MG63 (cell line): ENCODE measurements around the gene PANK4. TPM values are rescaled to one million over a fixed set of nuclear protein-coding genes. Genes with fewer than 3 reads are reported as not detected.

ENCODE experiments used
- DNase-seq: peaks from one replicate; pipeline ENCODE4 v3.0.0-alpha.2; 2020
- H3K27me3 ChIP-seq: fragments of 250-450 bp; sonication (Bioruptor Pico); 2 replicates; pipeline ENCODE4 v1.5.1; 2020; ENCODE audit warnings: mild to moderate bottlenecking, moderate library complexity
- H3K36me3 ChIP-seq: fragments of 250-450 bp; sonication (Bioruptor Pico); 2 replicates; pipeline ENCODE4 v1.5.1; 2020; ENCODE audit warnings: mild to moderate bottlenecking, moderate library complexity
- H3K4me3 ChIP-seq: fragments of 250-450 bp; sonication (Bioruptor Pico); 2 replicates; pipeline ENCODE4 v1.5.1; 2020; ENCODE audit warnings: mild to moderate bottlenecking, moderate library complexity
- H3K9me3 ChIP-seq: fragments of 250-450 bp; sonication (Bioruptor Pico); 2 replicates; pipeline ENCODE4 v1.5.1; 2020; ENCODE audit warnings: mild to moderate bottlenecking, moderate library complexity
- total RNA-seq: library from RNA; depleted of rRNA; stranded (reverse); fragments of >200 nt; shearing (Covaris generic); gene quantifications from 2 replicates; pipeline ENCODE4 v1.2.3, GENCODE V29; 2014; ENCODE audit warnings: low replicate concordance

Gene PANK4
- total RNA-seq, 1 experiment from 2014 or later: 17.3 TPM

DNA sequence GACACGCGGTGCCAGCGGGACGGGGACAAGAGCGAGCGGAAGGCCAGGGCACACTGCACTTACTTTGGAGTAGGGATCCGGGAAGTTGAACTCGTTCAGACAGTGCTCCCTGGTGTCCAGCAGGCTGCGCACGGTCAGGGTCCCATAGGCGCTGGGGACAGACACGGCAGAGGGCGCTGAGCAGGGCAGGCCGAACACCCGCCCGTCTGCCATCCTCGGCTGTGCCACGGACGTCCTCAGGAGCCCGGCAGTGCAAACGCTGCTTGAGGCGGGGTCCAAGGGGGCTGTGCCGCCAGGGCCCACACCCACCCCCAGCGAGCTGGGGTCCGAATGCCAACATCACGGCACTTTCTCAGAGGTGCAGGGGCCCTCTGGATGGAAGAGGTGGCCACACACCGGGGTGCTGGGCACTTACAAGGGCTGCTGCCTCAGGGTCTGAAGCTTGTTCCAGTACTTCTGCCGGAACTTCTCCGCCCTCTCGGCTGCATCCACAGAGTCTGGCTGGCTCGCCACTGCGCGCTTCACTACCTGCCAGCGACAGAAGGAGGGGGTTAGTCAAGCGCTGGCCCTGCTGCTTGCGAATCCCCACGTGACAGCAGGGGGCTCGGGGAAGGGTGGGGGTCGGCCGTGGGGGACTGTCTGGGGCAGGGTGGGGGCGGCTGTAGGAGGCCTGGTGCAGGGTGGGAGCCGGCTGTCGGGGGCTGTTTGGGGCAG lies 12.3 kb downstream of the PANK4 start:
- no peaks in the 10 kb centered on the region for H3K27me3 ChIP-seq
- H3K4me3 ChIP-seq: no peak overlapping the region
- H3K9me3 ChIP-seq: no peaks in the 10 kb centered on the region
- no peak for DNase-seq
- H3K36me3 ChIP-seq: peaks cover 4% of the 10 kb centered on the region; the same call in 1 of the 2 replicates

DNA sequence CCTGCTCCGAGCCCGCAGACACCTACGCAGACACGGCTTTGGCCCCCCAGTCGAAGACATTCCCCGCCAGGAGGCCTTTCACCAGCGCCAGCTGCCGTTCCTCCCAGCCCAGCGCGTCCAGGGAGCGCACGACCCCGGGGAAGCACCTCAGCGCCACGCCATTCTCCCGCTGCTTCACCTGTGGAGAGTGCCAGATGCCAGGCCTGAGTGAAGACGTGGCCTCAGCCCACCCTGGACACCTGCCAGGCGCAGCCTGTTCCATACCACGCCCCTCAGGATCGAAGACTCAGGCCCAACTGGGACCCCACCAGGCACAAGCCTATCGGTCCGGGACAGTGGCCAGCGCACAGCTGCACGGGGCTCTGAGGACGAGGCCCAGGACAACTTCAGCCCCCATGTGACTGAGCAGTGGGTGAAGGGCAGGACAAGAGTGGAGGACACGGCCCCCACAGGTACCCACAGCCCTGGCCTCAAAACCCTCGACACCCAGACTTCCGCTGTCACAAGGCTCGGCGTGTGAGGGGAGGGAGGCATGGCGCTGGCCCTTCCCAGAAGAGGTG lies 13.5 kb downstream of the PANK4 start:
- no peak for DNase-seq
- Histone ChIP-seq H3K36me3 (no peaks in the 10 kb centered on the region; the same call in 1 of the 2 replicates), H3K9me3 (no peaks in the 10 kb centered on the region), H3K4me3 (no peak overlapping the region), H3K27me3 (no peaks in the 10 kb centered on the region)

DNA sequence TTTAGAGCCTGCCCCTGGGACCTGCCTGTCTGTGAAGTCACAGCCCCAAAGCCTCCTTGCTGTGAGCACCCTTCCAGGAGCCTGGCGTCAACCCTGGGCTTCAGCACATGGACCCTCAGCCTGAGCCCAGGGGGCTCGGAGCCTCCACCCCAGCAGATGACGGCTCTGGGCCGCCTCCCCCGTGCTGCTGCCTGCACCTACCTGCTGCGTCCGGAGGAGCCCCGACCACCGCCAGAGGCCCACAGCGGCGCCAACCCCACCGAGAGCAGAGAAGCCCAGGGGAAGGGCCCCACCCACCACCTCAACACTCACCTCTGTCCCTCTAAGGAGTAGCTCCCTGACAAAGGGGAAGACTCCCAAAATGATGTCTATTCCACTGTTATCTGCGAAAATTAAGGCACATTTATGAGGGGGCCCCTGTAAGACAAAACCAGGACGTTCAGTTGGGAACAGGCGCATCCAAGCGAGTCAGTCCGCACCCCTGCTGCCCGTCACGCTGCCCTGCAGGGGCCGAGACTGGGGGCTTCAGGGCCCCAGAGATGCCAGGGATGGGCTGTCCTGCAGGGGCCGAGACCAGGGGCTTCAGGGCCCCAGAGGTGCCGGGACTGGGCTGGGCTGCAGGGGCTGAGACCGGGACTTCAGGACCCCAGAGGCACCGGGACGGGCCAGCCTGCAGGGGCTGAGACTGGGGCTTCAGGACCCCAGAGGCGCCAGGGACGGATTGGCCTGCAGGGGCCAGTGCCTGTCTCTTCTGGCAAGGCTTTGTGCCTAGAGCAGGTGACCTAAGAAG lies 15.8 kb downstream of the PANK4 start:
- no peak overlapping the region for H3K4me3 ChIP-seq
- no peaks in the 10 kb centered on the region; the same call in 1 of the 2 replicates for H3K36me3 ChIP-seq
- no peaks in the 10 kb centered on the region for H3K9me3 ChIP-seq
- no peaks in the 10 kb centered on the region for H3K27me3 ChIP-seq
- DNase-seq: no peak

DNA sequence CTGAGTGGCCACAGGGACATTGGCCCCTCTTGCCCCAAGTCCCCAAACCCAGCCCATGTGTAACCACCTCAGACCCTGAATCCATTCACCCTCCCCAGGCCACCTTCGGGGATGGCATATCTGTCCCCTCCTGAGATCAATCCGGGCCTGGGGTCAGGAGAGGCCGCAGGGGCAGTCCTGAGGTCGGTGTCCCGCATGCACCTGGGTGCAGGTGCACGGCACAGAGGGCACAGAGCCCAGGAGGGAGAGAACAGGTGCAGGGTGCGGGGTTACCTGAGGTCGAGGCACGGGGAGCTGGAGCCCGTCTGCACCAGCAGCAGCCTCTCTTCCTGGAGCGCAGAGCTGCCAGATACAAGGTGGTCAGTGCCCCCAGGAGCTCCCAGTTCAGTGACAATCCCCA lies 16.8 kb downstream of the PANK4 start:
- DNase-seq: no peak
- H3K36me3 ChIP-seq: no peaks in the 10 kb centered on the region; the same call in 1 of the 2 replicates

DNA sequence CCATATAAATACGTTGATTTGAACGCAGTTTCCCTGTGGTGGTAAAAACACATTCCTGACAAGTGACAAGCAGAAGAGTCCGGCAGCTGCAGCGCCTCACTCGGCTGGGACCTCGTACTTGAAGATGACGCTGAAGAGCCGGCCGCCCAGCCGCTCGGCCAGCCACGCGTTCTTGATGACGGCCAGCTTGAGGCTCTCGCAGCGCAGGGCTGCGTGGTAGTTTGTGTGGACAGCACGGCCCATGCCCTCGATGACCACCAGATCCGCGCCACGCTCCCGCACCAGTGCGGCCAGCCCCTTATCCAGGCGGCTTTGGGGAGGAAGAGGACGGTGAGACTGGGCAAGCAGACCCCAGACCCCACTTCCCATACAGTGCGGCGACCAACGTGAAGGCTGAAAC lies 17.6 kb downstream of the PANK4 start:
- Histone ChIP-seq H3K36me3 (no peaks in the 10 kb centered on the region; the same call in 1 of the 2 replicates), H3K9me3 (no peaks in the 10 kb centered on the region), H3K27me3 (no peaks in the 10 kb centered on the region), H3K4me3 (no peak overlapping the region)
- DNase-seq: no peak

More for the DNA sequence above, 16.8 kb downstream of the PANK4 start:
- H3K4me3 ChIP-seq: no peak overlapping the region
- no peaks in the 10 kb centered on the region for H3K9me3 ChIP-seq
- no peaks in the 10 kb centered on the region for H3K27me3 ChIP-seq

DNA sequence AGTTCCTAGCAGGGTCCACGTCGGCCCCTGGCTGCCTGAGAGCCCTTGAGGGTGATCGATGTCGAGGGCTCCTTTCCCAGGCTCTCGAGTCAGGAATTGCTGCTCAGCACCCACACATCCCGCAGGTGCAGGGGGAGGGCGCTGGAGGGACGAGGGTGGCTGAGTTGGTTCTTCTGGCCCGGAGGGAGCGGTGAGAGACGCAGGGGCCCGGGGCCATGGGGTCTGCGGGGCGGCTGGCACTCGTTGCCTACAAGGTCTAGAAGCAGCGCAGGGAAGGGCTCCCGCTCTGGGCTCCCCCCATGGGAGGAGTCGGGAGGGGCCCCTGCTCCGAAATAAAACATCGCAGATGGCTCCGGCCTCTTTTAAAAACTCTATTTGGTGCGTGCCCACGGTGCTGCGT lies 18.2 kb downstream of the PANK4 start:
- no peak overlapping the region for H3K4me3 ChIP-seq
- no peak for DNase-seq
- H3K9me3 ChIP-seq: no peaks in the 10 kb centered on the region
- H3K27me3 ChIP-seq: no peaks in the 10 kb centered on the region
- no peaks in the 10 kb centered on the region; the same call in 1 of the 2 replicates for H3K36me3 ChIP-seq

DNA sequence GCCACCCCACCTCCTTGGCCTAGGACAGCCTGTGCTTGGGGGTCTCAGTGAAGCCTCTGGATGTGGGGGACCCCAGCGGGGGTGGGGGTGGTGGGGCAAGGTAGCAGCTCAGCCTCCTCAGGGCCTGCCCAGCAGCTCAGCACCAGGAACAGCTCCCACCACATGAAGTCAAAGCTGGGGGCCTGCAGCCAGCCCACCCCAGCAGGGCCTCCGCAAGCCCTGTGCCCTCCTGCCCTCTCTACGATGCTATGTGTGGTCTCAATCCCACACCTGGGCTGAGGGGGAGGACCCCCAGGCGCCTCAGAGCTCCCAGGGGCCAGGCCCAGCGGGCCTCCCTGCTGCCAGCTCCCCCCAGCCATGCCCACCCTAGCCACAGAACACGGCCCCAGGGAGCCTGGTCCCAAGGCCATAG lies 18.6 kb downstream of the PANK4 start:
- H3K9me3 ChIP-seq: no peaks in the 10 kb centered on the region
- H3K36me3 ChIP-seq: no peaks in the 10 kb centered on the region; the same call in 1 of the 2 replicates
- no peaks in the 10 kb centered on the region for H3K27me3 ChIP-seq
- DNase-seq: no peak
- no peak overlapping the region for H3K4me3 ChIP-seq

DNA sequence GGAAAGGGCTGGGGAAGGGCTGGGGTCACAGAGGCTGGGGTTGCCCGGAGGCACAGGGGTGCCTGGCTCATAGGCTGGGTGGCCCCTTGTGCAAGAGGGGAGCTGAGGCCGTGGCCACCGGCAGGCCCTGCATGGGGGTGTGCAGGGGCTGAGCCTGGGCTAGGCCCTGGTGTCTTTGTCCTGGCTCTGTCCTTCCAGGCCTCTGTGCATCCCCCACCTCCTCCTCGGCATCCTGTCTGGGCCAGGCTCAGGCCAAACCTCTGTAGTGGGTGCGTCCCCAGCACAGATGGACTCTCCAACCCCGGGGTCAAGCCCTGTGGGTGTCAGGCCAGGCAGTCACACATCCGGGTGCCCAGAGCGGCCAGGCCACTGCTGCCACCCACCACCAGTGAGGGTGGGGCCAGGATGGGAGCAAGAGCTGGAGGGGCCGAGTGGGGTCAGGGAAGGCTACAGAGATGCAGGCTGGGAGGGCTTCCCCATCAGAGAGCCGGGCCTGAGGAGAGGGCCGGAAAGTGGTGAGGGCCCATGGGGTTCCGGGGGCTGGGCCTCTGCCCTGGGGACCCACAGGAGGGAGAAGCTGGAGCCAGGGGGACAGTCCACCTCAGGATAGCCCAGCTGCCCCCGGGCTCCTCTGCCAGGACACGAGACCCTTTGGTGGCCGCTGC lies 19.4 kb downstream of the PANK4 start:
- H3K36me3 ChIP-seq: no peaks in the 10 kb centered on the region; the same call in 1 of the 2 replicates
- H3K4me3 ChIP-seq: no peak overlapping the region
- no peaks in the 10 kb centered on the region for H3K27me3 ChIP-seq
- no peaks in the 10 kb centered on the region for H3K9me3 ChIP-seq
- no peak for DNase-seq

DNA sequence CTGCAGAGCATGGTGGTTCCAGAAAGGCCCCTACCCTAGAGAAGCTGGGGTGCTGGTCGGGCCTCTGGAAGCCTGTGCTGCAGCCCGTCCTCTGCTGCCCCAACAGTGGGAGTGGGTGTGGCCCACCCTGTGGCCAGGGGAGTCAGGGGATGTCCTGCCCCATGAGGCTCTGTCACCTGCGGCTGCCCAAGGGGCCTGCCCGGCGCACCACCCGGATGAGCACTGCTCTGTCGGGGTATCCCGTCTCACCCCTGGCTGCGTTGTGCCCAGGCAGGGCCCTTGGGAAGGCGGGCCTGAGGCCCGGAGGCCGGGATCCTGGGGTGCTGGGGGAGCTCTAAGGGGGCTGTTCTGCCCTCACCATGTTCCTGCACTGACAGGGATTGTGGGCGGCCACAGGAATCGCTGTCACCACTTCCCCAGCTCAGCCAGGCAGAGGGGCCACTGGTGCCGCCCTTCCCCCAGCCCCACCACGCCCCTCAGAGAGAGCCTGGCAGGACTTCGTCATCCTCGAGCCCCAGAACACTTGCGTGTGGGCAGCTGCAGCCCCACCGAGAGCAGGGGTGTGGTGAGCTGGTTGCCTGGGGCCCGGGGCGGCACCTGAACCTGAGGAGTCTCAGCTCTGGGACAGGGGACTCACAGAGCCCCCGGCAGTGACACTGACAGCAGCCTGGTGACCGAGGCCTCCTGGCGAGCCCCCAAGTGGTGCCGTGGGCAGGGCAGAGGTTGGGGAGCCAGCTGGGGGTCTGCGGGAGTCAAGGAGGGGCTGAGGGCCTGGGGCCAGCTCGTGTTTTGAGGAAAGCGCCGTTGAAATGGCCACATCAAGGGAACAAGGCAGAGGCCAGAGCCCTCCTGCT lies 20.2 kb downstream of the PANK4 start:
- H3K9me3 ChIP-seq: no peaks in the 10 kb centered on the region
- H3K27me3 ChIP-seq: no peaks in the 10 kb centered on the region
- H3K36me3 ChIP-seq: no peaks in the 10 kb centered on the region; the same call in 1 of the 2 replicates
- no peak for DNase-seq
- no peak overlapping the region for H3K4me3 ChIP-seq

DNA sequence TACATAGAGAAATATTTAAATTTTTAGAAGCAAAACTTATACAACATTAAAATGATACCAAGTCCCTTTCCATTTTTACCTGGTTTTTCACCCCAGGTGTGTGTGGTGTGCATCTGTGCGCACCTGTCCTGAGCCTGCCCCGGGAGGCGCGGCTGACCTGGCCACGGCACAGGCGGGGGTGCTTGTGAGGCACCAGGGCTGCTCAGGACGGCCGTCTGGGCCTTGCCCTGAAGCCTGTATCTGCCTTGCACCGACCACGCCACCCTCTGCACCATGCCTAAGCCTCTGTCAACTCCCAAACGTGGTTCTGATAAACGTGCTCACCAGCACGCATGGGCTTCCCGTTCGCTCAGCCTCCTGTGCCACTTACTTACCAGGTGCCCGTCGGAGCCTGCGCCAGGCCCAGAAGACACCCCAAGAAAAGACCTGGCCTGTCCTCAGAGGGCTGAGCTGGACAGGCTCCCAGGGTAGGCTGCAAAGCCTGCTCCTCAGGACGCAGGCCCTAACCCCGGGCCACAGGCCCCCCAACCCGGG lies 20.9 kb downstream of the PANK4 start:
- Histone ChIP-seq H3K36me3 (no peaks in the 10 kb centered on the region; the same call in 1 of the 2 replicates), H3K4me3 (no peak overlapping the region), H3K9me3 (no peaks in the 10 kb centered on the region), H3K27me3 (no peaks in the 10 kb centered on the region)
- DNase-seq: no peak

DNA sequence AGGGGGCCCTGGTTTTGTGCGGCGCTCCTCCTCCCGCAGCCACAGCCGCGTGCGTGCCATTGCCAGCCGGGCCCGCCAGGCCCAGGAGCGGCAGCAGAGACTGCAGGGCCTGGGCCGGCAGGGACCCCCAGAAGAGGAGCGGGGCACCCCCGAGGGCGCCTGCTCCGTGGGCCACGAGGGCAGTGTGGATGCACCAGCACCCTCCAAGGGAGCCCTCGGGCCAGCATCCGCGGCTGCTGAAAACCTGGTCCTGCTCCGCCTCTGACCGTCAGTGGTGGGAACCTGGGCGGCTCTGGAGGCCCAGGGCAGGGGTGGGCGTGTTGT lies 21.5 kb downstream of the PANK4 start:
- no peaks in the 10 kb centered on the region; the same call in 1 of the 2 replicates for H3K36me3 ChIP-seq
- H3K4me3 ChIP-seq: no peak overlapping the region
- no peak for DNase-seq
- no peaks in the 10 kb centered on the region for H3K9me3 ChIP-seq
- no peaks in the 10 kb centered on the region for H3K27me3 ChIP-seq

DNA sequence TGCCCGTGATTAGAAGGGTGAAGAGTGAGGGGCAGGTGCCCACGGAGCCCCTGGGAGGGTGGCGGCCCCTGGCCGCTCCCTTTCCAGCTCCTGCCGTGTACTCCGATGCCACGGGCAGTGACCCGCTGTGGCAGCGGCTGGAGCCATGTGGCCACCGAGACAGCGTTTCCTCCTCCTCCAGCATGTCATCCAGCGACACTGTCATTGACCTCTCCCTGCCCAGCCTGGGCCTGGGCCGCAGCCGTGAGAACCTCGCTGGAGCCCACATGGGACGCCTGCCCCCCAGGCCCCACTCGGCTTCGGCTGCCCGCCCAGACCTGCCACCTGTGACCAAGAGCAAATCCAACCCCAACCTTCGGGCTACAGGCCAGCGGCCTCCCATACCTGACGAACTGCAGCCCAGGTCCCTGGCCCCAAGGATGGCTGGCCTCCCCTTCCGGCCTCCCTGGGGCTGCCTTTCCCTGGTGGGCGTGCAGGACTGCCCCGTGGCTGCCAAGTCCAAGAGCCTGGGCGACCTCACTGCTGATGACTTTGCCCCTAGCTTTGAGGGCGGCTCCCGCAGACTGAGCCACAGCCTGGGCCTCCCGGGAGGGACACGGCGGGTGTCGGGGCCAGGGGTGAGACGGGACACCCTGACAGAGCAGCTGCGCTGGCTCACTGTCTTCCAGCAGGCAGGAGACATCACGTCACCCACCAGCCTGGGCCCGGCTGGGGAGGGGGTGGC lies 22.0 kb downstream of the PANK4 start:
- DNase-seq: no peak
- no peak overlapping the region for H3K4me3 ChIP-seq
- H3K36me3 ChIP-seq: no peaks in the 10 kb centered on the region; the same call in 1 of the 2 replicates
- H3K27me3 ChIP-seq: no peaks in the 10 kb centered on the region
- H3K9me3 ChIP-seq: no peaks in the 10 kb centered on the region

DNA sequence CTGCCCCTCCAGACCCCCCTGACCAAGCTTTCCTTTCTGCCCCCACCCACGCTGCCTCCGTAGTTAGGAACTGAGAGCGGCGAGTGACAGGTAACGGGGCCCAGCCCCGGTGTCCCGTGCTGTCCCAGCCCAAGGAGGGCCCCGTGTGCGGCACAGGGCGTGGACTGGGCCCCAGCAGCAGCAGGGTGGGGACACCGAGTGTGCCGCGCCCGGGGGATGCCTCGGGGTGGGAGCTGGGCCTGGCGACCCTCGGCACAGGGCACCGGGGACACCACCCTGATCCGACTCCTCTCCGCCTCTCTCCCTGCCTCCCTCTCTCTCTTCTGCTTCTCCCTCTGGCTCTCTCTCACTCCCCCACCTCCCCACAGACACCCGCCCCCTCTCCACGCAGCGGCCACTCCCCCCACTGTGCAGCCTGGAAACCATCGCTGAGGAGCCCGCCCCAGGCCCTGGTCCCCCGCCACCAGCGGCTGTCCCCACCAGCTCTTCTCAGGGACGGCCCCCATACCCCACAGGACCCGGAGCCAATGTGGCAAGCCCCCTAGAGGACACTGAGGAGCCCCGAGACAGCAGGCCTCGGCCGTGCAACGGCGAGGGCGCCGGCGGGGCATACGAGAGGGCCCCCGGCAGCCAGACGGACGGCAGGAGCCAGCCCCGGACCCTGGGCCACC lies 22.7 kb downstream of the PANK4 start:
- no peak for DNase-seq
- Histone ChIP-seq H3K36me3 (no peaks in the 10 kb centered on the region), H3K4me3 (no peak overlapping the region), H3K27me3 (no peaks in the 10 kb centered on the region), H3K9me3 (no peaks in the 10 kb centered on the region)

DNA sequence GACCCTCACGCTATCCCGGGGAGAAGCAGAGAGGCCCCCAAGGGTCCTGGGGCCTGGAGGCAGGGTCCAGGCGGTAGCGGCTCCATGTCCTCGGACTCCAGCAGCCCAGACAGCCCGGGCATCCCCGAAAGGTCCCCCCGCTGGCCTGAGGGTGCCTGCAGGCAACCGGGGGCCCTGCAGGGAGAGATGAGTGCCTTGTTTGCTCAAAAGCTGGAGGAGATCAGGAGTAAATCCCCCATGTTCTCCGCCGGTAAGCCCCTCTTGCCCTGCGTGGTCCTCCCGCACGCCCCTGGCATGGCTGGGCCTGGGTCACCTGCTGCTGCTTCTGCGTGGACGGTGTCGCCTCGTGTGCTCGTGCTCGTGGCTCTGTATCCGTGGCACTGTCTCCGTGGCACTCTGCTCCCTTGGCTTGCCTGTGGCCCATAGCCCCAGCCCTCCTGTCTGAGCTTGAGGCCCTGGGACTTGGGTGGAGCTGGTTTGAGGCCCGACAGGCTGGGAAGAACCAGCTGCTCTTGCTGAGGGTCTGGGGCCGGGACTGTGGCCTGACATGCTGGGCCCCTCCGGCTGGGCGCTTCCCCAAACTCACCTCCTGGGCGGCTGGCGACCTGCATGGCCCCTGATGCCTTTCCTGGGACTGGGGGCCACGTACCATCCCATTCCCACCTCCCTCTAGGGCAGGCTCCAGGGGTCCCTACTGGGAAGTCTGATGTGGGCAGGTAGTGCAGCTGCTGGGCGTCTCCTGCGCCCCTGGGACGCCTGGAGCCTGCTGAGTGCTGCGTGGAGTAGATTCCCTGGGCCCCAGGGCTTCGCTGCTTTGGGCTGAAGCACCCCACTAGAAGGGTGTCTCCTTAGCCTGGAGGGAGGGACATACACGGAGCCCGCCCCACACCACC lies 23.5 kb downstream of the PANK4 start:
- DNase-seq: no peak
- Histone ChIP-seq H3K27me3 (no peaks in the 10 kb centered on the region), H3K9me3 (no peaks in the 10 kb centered on the region), H3K4me3 (no peak overlapping the region), H3K36me3 (no peaks in the 10 kb centered on the region)
